Measurements from ENCODE around the gene KCNJ11.

KCNJ11 gene

GRCh38 chr11:17394743-17395390, 6.4 kb upstream of the KCNJ11 start:
- TF ChIP-seq POLR2AphosphoS5 (IDR thresholded peaks at IDR 0.05; ENCODE audit: low read depth, low read length): no peak
- TF ChIP-seq SIN3A (IDR thresholded peaks at IDR 0.05; ENCODE audit: borderline replicate concordance, insufficient read depth, low read length): no peak

- TF ChIP-seq SIN3A (IDR thresholded peaks at IDR 0.05; ENCODE audit: borderline replicate concordance, insufficient read depth, low read length) (no peak), POLR2AphosphoS5 (IDR thresholded peaks at IDR 0.05; ENCODE audit: low read depth, low read length) (no peak), FOXP2 (optimal IDR thresholded peaks at IDR 0.05; ENCODE audit: borderline replicate concordance, extremely low read depth, extremely low read length, insufficient read depth) (no peak), TAF1 (IDR thresholded peaks at IDR 0.05; ENCODE audit: borderline replicate concordance, insufficient read depth, low read length) (no peak)
- TF ChIP-seq, protein P1, sequence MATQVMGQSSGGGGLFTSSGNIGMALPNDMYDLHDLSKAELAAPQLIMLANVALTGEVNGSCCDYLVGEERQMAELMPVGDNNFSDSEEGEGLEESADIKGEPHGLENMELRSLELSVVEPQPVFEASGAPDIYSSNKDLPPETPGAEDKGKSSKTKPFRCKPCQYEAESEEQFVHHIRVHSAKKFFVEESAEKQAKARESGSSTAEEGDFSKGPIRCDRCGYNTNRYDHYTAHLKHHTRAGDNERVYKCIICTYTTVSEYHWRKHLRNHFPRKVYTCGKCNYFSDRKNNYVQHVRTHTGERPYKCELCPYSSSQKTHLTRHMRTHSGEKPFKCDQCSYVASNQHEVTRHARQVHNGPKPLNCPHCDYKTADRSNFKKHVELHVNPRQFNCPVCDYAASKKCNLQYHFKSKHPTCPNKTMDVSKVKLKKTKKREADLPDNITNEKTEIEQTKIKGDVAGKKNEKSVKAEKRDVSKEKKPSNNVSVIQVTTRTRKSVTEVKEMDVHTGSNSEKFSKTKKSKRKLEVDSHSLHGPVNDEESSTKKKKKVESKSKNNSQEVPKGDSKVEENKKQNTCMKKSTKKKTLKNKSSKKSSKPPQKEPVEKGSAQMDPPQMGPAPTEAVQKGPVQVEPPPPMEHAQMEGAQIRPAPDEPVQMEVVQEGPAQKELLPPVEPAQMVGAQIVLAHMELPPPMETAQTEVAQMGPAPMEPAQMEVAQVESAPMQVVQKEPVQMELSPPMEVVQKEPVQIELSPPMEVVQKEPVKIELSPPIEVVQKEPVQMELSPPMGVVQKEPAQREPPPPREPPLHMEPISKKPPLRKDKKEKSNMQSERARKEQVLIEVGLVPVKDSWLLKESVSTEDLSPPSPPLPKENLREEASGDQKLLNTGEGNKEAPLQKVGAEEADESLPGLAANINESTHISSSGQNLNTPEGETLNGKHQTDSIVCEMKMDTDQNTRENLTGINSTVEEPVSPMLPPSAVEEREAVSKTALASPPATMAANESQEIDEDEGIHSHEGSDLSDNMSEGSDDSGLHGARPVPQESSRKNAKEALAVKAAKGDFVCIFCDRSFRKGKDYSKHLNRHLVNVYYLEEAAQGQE (IDR thresholded peaks at IDR 0.05; ENCODE audit: insufficient read depth in 1 of 2, low read depth in 2 of 2, low read length in 2 of 2): no peak
Observed at GRCh38 chr11:17393472-17393871, 5.0 kb upstream of the KCNJ11 start.

GRCh38 chr11:17392872-17393271, 4.4 kb upstream of the KCNJ11 start:
- TF ChIP-seq SIN3A (IDR thresholded peaks at IDR 0.05; ENCODE audit: borderline replicate concordance, insufficient read depth, low read length) (no peak), TAF1 (IDR thresholded peaks at IDR 0.05; ENCODE audit: borderline replicate concordance, insufficient read depth, low read length) (no peak), POLR2AphosphoS5 (IDR thresholded peaks at IDR 0.05; ENCODE audit: low read depth, low read length) (no peak), FOXP2 (optimal IDR thresholded peaks at IDR 0.05; ENCODE audit: borderline replicate concordance, extremely low read depth, extremely low read length, insufficient read depth) (no peak)
- TF ChIP-seq, protein P1 (IDR thresholded peaks at IDR 0.05; ENCODE audit: insufficient read depth in 1 of 2, low read depth in 2 of 2, low read length in 2 of 2): no peak

DNA sequence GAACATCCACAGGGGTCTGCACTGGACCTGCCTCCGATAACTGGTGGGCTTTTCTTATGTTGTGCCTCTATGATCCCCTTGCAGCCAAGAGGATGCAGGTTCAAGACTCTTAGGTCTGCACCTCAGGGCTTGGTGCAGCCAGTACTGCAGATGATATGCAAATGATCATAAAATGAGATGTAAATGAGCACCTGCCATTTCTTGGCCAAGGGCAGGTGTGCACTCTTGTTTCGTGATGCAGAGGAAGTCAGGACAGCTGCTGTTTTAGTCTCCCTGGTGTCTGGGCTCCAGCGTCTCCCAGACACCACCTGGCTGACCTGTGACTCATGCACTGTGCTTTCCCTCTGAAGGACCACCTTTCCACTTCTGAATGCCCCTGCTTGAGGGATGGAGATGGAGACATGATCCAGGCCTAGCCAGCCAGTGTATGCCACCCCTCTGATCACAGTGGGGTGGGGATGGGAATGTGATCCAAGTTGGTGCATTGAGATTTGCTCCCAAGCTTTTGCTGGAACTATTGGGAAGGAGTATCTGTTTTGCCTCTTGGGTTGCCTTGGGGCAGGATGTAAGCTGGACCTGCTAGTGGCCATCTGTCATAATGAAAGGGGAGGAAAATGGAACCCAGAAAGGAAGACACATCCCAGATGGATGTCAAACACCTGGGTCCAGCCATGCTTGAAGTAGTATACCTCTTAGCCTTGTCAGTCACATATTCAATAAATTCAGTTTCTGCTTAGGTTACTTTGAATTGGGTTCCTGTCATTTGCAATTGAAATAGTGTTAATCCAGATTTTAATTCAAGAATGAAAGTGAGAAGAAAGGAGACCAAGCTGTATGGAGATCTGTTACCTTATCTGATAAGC, 3.3 kb upstream of the KCNJ11 start:
- TF ChIP-seq, protein P1 (IDR thresholded peaks at IDR 0.05; ENCODE audit: insufficient read depth in 1 of 2, low read depth in 2 of 2, low read length in 2 of 2): no peak
- no peak for TF ChIP-seq SIN3A (IDR thresholded peaks at IDR 0.05; ENCODE audit: borderline replicate concordance, insufficient read depth, low read length)

DNA sequence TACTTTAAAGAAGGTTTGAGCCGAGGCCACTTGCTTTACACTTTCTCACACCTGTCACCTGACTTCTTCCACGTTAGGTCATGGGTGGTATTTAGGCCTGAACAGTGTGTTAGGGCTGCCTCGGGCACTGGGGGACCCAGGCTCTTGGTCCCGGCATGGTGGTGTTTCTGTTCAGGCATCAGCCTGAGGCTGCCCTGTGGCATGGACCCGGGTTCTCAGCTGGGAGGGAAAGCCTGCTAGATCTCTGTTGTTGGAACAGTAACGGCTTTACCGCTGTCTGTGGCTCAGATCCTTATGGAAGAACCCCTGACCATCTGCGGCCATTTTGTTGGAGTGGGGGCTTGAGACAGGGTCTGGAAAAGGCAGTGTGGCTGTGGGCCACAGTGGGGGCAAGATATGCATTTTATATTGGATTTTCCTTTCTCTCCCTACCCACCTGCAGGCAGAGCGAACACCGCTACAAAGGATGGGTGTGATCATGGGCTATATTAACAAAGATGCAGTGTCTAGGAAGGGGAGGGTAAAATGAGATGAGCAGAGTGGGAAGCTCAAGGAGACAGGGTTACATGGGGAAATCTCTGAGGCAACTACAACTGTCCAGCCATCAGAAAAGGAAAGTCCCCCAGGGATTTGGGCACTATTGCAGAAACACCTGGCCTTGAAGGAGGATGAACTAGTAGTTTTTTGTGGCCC, 1.6 kb upstream of the KCNJ11 start:
- TF ChIP-seq SIN3A (IDR thresholded peaks at IDR 0.05; ENCODE audit: borderline replicate concordance, insufficient read depth, low read length) (no peak), FOXP2 (optimal IDR thresholded peaks at IDR 0.05; ENCODE audit: borderline replicate concordance, extremely low read depth, extremely low read length, insufficient read depth) (no peak), TAF1 (IDR thresholded peaks at IDR 0.05; ENCODE audit: borderline replicate concordance, insufficient read depth, low read length) (no peak), POLR2AphosphoS5 (IDR thresholded peaks at IDR 0.05; ENCODE audit: low read depth, low read length) (no peak)
- TF ChIP-seq, protein P1 (IDR thresholded peaks at IDR 0.05; ENCODE audit: insufficient read depth in 1 of 2, low read depth in 2 of 2, low read length in 2 of 2): no peak

Measured in PFSK-1 (cell line).